CD4-positive, alpha-beta T cell treated with Interleukin-1 beta for 1 hour (primary cell): ENCODE data around the gene SLC24A3.

Experiments
- DNase-seq, 2 donors: peaks; one replicate each; pipeline ENCODE4 v3.0.0-alpha.2; 2020 to 2022

SLC24A3 gene

DNA sequence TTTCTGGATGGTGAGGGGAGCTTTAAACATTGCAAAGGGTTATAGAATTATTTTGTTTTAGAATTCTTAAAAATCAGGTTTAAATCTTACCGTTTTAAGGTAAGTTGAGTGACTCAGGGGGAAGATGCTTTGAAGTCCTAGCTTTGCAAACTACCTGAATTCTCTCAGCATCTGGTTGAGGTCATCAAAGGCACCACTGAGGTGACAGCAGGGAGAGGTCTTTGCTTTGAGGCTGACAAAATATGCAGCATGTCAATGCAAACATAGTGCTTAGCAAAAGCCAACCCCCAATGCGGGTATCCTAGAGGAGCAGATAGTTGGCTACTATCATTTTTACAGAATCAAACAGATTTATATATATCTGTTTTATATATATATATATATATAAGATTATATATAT lies 219.5 kb downstream of the SLC24A3 start:
- no peak for DNase-seq

GRCh38 chr20:19433371-19434350 lies 221.2 kb downstream of the SLC24A3 start:
- DNase-seq: no peak

- DNase-seq: no peak
These were observed 222.9 kb downstream of the SLC24A3 start for GRCh38 chr20:19435316-19435715.

DNA sequence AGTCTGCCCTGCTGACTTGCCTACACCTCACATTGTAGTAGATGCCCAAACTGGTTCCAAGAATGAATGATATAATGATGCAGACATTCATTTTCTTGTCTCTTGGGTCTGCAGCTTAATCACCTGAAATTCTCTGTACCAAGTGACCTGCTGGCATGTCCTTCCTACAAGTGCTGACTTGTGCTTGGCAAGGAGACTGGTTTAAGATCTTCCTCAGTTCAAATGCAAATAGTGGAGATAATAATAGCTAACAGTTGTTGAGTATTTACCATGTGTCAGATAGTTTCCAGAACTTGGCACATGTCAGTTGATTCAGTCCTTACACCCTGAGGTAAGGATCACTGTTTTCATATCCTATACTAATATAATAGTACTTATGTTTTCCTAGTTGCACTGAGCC lies 223.4 kb downstream of the SLC24A3 start:
- DNase-seq: no peak

DNA sequence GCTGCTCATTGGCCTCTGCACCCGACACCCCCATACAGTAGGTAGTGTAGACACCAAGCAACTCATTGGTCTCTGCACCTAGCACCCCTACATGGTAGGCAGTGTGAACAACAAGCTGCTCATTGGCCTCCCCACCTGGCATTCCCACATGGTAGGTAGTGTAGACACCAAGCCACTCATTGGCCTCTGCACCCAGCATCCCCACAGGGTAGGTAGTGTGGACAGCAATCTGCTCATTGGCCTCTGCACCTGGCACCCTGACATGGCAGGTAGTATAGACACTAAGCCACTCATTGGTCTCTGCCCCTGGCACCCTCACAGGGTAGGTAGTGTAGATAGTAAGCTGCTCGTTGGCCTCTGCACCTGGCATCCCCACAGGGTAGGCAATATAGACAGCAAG lies 226.0 kb downstream of the SLC24A3 start:
- no peak for DNase-seq

GRCh38 chr20:19440660-19441527 lies 228.5 kb downstream of the SLC24A3 start:
- peak; percentile 1 to 6 for DNase-seq

DNA sequence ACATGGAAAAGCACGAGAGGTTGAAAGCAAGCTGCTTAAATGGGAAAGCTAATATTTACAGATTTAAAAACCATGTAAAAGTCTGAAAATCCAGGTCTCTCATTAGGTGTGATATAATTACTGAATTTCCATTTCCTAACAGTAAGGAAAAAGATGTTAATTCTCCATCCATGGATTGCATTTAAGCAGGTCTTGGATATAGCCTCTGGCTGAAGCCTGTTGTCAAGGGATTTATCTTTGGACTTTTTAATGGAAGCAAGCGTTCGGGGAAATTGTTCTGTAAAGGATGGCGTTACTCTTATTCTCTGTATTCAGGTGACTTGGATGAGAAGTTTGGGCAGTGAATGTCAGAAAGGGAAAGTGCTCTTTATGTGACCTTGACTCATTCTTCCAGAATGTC lies 233.8 kb downstream of the SLC24A3 start:
- DNase-seq: no peak

DNA sequence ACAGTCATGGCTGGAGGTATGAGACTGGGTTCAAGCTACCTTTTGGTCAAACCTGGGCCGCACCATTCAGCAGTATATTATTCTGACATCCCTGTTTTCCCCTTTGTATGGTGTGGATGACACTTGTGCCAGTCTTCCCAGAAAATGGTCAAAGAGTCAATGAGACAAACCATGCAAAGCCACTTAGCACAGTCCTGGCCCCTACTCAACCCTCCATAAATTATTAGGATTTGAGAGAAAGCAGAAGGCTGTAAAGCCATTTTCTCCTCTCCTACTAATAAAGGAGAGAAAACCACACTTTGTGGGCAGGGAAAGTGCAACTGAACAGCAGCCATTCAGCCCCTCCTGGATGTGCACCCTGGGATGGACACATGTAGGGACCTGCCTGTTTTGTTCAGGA lies 236.2 kb downstream of the SLC24A3 start:
- DNase-seq: no peak

DNA sequence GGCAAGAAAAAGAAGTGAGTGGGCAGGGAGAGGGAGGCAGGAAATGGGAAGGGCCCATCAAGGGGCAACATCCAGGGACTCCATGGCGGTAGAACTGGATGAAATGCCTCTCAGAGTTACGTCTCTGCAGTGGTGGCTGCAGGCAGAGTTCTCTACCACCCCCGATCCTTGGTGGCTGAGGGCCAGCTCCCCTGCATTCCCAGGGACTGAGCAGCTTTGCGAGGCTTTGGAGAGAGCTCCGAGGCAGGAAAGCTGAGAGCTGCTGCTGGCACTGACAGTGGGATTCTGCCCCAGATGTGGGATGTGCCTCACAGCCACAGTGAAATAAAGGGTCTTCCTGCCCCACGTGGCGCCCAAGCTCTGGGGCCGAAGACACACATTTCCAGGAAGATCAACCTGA lies 236.6 kb downstream of the SLC24A3 start:
- no peak for DNase-seq

GRCh38 chr20:19451231-19451922 lies 238.9 kb downstream of the SLC24A3 start:
- no peak for DNase-seq

DNA sequence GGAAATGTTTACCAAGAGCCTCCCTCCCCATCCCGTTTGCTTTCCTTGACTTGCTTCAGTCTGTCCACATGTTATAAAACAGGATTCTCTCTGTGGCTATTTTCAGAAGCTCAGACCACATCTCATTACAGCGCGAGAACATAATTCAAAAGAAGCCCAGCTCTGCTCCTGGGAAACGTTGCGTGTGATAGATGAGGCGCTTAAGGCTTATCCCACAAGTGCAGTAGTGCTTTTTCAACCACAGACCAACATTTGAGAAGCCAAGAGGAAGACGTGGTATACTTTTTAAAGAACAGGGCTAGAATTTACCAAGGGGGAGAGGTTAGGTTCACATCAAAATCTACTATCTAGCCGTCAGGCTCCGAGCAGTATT lies 239.5 kb downstream of the SLC24A3 start:
- no peak for DNase-seq

GRCh38 chr20:19453410-19453809 lies 241.0 kb downstream of the SLC24A3 start:
- no peak for DNase-seq

- no peak for DNase-seq
These were observed 241.4 kb downstream of the SLC24A3 start for GRCh38 chr20:19453862-19454261.

DNA sequence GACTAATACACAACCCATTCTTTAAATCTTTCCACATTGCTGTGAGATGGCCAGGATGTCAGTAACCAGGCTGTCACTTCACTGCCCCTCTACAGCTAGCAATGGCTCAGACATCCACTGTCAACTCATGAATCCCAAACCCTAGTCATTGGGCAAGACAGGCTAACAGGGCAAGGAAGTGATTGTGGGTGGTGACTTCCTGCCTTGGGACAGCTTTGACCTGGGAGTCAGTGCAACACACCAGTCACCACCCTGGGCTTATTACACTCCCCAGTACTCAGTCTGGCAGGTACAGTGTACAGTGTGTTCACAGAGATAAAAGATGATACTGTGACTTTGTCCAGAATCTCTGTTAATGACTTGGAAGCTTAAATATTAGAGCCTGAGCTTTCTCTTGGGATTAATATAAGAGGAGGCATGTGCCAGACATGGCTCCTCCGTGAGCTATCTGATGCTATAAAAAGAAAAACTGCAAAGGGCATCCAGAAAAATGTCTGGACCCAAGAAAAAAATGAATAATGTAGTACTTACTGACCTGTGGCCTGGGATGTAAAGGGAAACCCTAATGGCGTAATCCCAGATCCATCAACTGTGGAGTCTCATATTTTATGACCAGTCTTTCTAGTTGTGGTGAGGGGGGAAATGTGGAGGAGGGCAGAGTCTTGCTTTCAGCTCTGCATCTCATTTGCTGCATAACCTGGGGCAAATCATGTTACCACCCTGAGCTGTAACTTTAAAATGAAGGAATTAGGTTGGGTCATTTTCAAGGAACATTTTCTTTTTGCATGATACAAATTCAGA lies 244.4 kb downstream of the SLC24A3 start:
- no peak for DNase-seq

- DNase-seq: no peak
These were observed 245.2 kb downstream of the SLC24A3 start for GRCh38 chr20:19457611-19458010.

- DNase-seq: no peak
These were observed 247.9 kb downstream of the SLC24A3 start for GRCh38 chr20:19460386-19460785.

- no peak for DNase-seq
These were observed 250.0 kb downstream of the SLC24A3 start for GRCh38 chr20:19462491-19462890.

- DNase-seq: no peak
These were observed 251.2 kb downstream of the SLC24A3 start for GRCh38 chr20:19463597-19463996.

DNA sequence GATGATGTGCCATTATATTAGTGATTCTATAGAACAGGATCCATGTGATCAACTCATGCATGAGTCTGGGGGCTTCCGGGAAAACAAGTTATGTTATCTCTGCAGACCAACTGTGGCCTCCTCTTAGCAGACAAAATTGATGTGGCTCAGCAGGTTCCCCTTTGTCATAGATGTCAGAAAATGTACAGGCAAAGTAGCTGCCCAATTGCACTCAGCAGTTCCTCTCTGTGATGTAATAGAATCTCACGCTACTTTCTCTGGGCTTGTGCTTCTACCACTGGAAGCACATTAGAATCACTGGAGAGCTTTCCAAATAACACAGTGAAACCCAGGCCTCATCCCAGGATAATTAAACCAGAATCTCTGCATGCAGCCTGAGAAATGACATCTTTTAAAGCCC lies 253.1 kb downstream of the SLC24A3 start:
- DNase-seq: no peak

GRCh38 chr20:19466206-19466928 lies 253.9 kb downstream of the SLC24A3 start:
- no peak for DNase-seq

DNA sequence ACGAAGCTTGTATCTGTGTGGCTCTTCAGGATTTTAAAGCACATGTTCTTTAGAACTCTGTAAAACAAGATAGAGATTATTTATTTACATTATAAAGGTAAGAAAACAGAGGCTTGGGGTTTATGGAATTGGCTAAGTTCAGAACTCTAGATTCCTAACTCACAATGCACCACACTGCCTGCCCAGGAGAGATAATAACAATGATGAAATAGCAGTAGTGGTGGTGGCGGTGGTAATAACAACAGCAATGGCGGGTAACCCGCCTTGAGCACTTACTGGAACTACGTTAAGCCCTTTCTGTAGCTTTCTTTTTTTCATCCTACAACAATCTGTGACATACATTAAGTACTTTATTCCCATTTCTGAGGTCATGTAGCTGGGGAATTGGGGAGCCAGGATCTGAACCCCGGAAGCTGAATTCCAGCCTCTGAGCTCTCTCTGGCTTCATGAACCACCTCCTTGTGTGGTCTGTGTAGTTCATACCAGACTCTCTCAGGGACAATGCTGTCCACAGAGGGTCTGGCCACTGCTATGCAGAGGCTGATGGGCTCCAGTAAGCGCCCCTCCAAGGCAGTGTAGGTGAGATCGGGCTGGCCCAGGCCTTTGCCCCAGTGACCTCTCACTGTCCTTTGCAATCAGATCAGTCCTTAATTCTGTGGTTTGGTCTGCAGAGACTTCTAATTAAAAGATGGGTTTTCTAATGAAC lies 260.9 kb downstream of the SLC24A3 start:
- no peak for DNase-seq
